ENCODE data around the gene PRDM15. TPM values are rescaled to one million over a fixed set of nuclear protein-coding genes. Genes with fewer than 3 reads are reported as not detected.

The PRDM15 gene
- total RNA-seq, 1 experiment from 2014 or later = 11.2 TPM

DNA sequence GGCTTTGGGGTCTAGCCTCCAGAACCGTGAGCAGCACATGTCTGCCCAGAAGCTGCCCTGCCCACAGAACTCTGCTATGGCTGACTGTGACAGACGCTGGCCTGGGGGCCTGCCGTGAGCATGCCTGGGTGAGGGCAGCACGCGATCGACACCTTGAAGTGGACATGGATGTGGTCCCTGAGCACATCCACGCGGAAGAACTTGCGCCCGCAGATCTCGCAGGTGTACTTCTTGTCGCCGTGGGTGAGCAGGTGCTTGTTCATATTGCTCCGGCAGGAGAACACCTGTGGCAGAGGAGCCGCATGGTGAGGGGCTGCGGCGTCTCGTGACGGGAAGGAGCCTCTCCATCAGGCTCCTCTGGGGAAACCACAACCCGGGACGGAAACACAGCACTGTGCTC, 56.0 kb downstream of the PRDM15 start:
- H3K27me3 ChIP-seq (ENCODE audit: control insufficient read depth, insufficient read depth, low read length) = no peaks in the 10 kb centered on the region
- DNase-seq (ENCODE audit: low read depth, low spot score) (no peak), ATAC-seq (no peak)
- no peak overlapping the region for H3K4me3 ChIP-seq (ENCODE audit: low read depth in 2 of 2, low read length in 2 of 2)
- no peaks in the 10 kb centered on the region for H3K9me3 ChIP-seq (ENCODE audit: control insufficient read depth, insufficient read depth, low read depth, low read length)
- H3K36me3 ChIP-seq (ENCODE audit: control insufficient read depth, insufficient read depth, low read length) = no peaks in the 10 kb centered on the region
- intact Hi-C loops (cut with micrococcal nuclease; ENCODE audit: unreplicated experiment) = no loop called here
- ChIA-PET POLR2A (no interaction called here), CTCF (no interaction called here)
- H3K27ac ChIP-seq (ENCODE audit: low read length) = no peak overlapping the region
- in situ Hi-C loops (cut with HindIII; ENCODE audit: low pct_unique_long_range_greater_than_20kb, low sequenced_read_pairs) = no loop called here
- TF ChIP-seq, protein P1, sequence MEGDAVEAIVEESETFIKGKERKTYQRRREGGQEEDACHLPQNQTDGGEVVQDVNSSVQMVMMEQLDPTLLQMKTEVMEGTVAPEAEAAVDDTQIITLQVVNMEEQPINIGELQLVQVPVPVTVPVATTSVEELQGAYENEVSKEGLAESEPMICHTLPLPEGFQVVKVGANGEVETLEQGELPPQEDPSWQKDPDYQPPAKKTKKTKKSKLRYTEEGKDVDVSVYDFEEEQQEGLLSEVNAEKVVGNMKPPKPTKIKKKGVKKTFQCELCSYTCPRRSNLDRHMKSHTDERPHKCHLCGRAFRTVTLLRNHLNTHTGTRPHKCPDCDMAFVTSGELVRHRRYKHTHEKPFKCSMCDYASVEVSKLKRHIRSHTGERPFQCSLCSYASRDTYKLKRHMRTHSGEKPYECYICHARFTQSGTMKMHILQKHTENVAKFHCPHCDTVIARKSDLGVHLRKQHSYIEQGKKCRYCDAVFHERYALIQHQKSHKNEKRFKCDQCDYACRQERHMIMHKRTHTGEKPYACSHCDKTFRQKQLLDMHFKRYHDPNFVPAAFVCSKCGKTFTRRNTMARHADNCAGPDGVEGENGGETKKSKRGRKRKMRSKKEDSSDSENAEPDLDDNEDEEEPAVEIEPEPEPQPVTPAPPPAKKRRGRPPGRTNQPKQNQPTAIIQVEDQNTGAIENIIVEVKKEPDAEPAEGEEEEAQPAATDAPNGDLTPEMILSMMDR (IDR thresholded peaks at IDR 0.05) = no peak
- TF ChIP-seq, protein P2, sequence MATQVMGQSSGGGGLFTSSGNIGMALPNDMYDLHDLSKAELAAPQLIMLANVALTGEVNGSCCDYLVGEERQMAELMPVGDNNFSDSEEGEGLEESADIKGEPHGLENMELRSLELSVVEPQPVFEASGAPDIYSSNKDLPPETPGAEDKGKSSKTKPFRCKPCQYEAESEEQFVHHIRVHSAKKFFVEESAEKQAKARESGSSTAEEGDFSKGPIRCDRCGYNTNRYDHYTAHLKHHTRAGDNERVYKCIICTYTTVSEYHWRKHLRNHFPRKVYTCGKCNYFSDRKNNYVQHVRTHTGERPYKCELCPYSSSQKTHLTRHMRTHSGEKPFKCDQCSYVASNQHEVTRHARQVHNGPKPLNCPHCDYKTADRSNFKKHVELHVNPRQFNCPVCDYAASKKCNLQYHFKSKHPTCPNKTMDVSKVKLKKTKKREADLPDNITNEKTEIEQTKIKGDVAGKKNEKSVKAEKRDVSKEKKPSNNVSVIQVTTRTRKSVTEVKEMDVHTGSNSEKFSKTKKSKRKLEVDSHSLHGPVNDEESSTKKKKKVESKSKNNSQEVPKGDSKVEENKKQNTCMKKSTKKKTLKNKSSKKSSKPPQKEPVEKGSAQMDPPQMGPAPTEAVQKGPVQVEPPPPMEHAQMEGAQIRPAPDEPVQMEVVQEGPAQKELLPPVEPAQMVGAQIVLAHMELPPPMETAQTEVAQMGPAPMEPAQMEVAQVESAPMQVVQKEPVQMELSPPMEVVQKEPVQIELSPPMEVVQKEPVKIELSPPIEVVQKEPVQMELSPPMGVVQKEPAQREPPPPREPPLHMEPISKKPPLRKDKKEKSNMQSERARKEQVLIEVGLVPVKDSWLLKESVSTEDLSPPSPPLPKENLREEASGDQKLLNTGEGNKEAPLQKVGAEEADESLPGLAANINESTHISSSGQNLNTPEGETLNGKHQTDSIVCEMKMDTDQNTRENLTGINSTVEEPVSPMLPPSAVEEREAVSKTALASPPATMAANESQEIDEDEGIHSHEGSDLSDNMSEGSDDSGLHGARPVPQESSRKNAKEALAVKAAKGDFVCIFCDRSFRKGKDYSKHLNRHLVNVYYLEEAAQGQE (IDR thresholded peaks at IDR 0.05; ENCODE audit: insufficient read depth in 1 of 2, low read depth in 2 of 2, low read length in 1 of 2) = no peak
- no peak for TF ChIP-seq SIN3A (IDR thresholded peaks at IDR 0.05; ENCODE audit: borderline replicate concordance, insufficient read depth, low read depth, low read length)
- TF ChIP-seq POLR2AphosphoS5 (IDR thresholded peaks at IDR 0.05; ENCODE audit: low read depth, low read length) = no peak
- TF ChIP-seq TCF7L2 (IDR thresholded peaks at IDR 0.05; ENCODE audit: low read depth, low read length) = no peak
- BruUV-seq (replicated peaks) = no TSS peak
- no peaks in the 10 kb centered on the region for H3K4me1 ChIP-seq (ENCODE audit: control insufficient read depth, insufficient read depth, low read length)

DNA sequence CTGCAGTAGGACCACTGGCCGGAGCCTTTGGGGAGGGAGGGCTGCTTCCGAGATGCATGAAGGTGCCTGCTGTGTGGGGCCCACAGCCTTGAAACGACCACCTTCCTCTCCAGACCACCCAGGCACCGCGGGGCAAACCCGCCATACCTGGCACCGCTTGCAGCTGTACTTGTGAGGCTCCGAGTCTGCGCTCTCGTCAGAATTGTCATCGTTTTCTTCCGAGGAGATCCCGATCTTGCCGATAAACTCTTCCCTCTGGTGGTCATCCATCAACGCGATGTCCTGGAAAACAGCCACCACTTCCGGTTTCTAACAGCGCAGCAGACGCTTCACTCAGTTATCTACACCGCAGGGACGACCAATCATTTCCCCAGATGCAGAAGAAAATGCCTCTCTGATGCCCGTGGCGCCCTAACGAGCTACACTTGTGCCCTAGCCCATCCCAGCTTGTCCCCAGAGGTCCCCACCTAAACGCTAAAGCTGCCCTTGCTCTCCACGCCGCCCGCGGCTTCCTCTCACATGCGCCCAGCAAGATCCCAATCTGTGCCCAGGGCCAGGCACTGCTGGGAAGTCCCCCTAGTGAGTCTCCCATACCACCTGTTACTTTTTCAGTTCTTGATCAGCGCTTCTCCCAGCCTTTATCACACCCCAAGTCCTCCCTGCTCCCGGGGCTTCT, 57.2 kb downstream of the PRDM15 start:
- no peaks in the 10 kb centered on the region for H3K9me3 ChIP-seq (ENCODE audit: control insufficient read depth, insufficient read depth, low read depth, low read length)
- in situ Hi-C loops (cut with HindIII; ENCODE audit: low pct_unique_long_range_greater_than_20kb, low sequenced_read_pairs) (no loop called here), intact Hi-C loops (cut with micrococcal nuclease; ENCODE audit: unreplicated experiment) (no loop called here)
- POLR2A ChIA-PET = interaction anchor here (0.5 kb wide), 1 partner anchor 45 kb away, joined by 5 read pairs; no protein-coding TSS in a partner anchor
- ATAC-seq = no peak
- H3K4me3 ChIP-seq (ENCODE audit: low read depth in 2 of 2, low read length in 2 of 2) = no peak overlapping the region
- no peaks in the 10 kb centered on the region for H3K27me3 ChIP-seq (ENCODE audit: control insufficient read depth, insufficient read depth, low read length)
- no peaks in the 10 kb centered on the region for H3K36me3 ChIP-seq (ENCODE audit: control insufficient read depth, insufficient read depth, low read length)
- TF ChIP-seq TCF7L2 (IDR thresholded peaks at IDR 0.05; ENCODE audit: low read depth, low read length) (no peak), SIN3A (IDR thresholded peaks at IDR 0.05; ENCODE audit: borderline replicate concordance, insufficient read depth, low read depth, low read length) (no peak), POLR2AphosphoS5 (IDR thresholded peaks at IDR 0.05; ENCODE audit: low read depth, low read length) (no peak)
- TF ChIP-seq, protein P2 (IDR thresholded peaks at IDR 0.05; ENCODE audit: insufficient read depth in 1 of 2, low read depth in 2 of 2, low read length in 1 of 2) = no peak
- TF ChIP-seq, protein P1 (IDR thresholded peaks at IDR 0.05) = no peak
- no peak for DNase-seq (ENCODE audit: low read depth, low spot score)
- CTCF ChIA-PET = no interaction called here
- H3K27ac ChIP-seq (ENCODE audit: low read length) = no peak overlapping the region
- BruUV-seq (replicated peaks) = no TSS peak
- peaks cover 3% of the 10 kb centered on the region; the same call in 1 of the 2 replicates for H3K4me1 ChIP-seq (ENCODE audit: control insufficient read depth, insufficient read depth, low read length)
